Measurements from ENCODE around the gene FOXA3. TPM values are rescaled to one million over a fixed set of nuclear protein-coding genes. Genes with fewer than 3 reads are reported as not detected.

FOXA3 gene
- total RNA-seq, 2 experiments from 2014 or later = not detected

GRCh38 chr19:45824041-45824471 lies 40.1 kb upstream of the FOXA3 start:
- Mint-ChIP-seq H3K4me3 (no peak overlapping the region), H3K27me3 (no peaks in the 10 kb centered on the region), H3K36me3 (ENCODE audit: low read depth) (peaks cover 51% of the 10 kb centered on the region), H3K27ac (no peak overlapping the region), H3K9me3 (no peaks in the 10 kb centered on the region), H3K4me1 (ENCODE audit: low read depth) (no peaks in the 10 kb centered on the region)
- Histone ChIP-seq H3K4me1 (ENCODE audit: insufficient read depth, low read length) (no peaks in the 10 kb centered on the region), H3K27ac (ENCODE audit: low read depth in 1 of 2, low read length in 2 of 2) (no peak overlapping the region), H3K27me3 (ENCODE audit: control insufficient read depth in 1 of 2, insufficient read depth in 2 of 2, low read length in 2 of 2) (no peaks in the 10 kb centered on the region), H3K36me3 (ENCODE audit: insufficient read depth, low read length) (peaks cover 68% of the 10 kb centered on the region), H3K4me3 (ENCODE audit: low read length) (no peak overlapping the region), H3K9me3 (ENCODE audit: control insufficient read depth in 1 of 2, insufficient read depth in 1 of 2, low read length in 2 of 2) (no peaks in the 10 kb centered on the region)
- ChIA-PET CTCF (interaction anchor here (0.6 kb wide), 1 partner anchor 43 kb away, joined by 3 read pairs; no protein-coding TSS in a partner anchor), POLR2A (interaction anchor here (1.3 kb wide), 1 partner anchor 39 kb away, joined by 5 read pairs; no protein-coding TSS in a partner anchor)
- intact Hi-C loops (cut with DNase I, micrococcal nuclease) = no loop called here
- TF ChIP-seq CTCF (IDR thresholded peaks at IDR 0.05) = no peak
- DNase-seq (no peak), ATAC-seq (ENCODE audit: poor library complexity) (no peak)

- no peak overlapping the region for H3K4me3 ChIP-seq (ENCODE audit: low read length)
- intact Hi-C loops (cut with DNase I, micrococcal nuclease) = no loop called here
These were observed 39.4 kb upstream of the FOXA3 start for GRCh38 chr19:45824531-45825262.

GRCh38 chr19:45825263-45825605 lies 38.9 kb upstream of the FOXA3 start:
- H3K4me1 Mint-ChIP-seq (ENCODE audit: low read depth) = no peaks in the 10 kb centered on the region
- H3K27me3 ChIP-seq (ENCODE audit: control insufficient read depth in 1 of 2, insufficient read depth in 2 of 2, low read length in 2 of 2) = no peaks in the 10 kb centered on the region
- no peak overlapping the region for H3K4me3 ChIP-seq (ENCODE audit: low read length)
- H3K4me1 ChIP-seq (ENCODE audit: insufficient read depth, low read length) = no peaks in the 10 kb centered on the region
- H3K27ac ChIP-seq (ENCODE audit: low read depth in 1 of 2, low read length in 2 of 2) = no peak overlapping the region
- ChIA-PET CTCF (no interaction called here), POLR2A (no interaction called here)
- no peak overlapping the region for H3K27ac Mint-ChIP-seq
- H3K4me3 Mint-ChIP-seq = no peak overlapping the region
- peaks cover 60% of the 10 kb centered on the region for H3K36me3 Mint-ChIP-seq (ENCODE audit: low read depth)
- no peak for DNase-seq
- H3K36me3 ChIP-seq (ENCODE audit: insufficient read depth, low read length) = peaks cover 79% of the 10 kb centered on the region
- no peak for ATAC-seq (ENCODE audit: poor library complexity)
- no peaks in the 10 kb centered on the region for H3K9me3 Mint-ChIP-seq
- no peaks in the 10 kb centered on the region for H3K9me3 ChIP-seq (ENCODE audit: control insufficient read depth in 1 of 2, insufficient read depth in 1 of 2, low read length in 2 of 2)
- H3K27me3 Mint-ChIP-seq = no peaks in the 10 kb centered on the region
- no peak for TF ChIP-seq CTCF (IDR thresholded peaks at IDR 0.05)
- intact Hi-C loops (cut with DNase I, micrococcal nuclease) = no loop called here

More at GRCh38 chr19:45824531-45825262, 39.4 kb upstream of the FOXA3 start:
- ATAC-seq (ENCODE audit: poor library complexity) = no peak
- no peaks in the 10 kb centered on the region for H3K4me1 Mint-ChIP-seq (ENCODE audit: low read depth)
- no peaks in the 10 kb centered on the region for H3K9me3 Mint-ChIP-seq
- TF ChIP-seq CTCF (IDR thresholded peaks at IDR 0.05) = no peak
- H3K36me3 ChIP-seq (ENCODE audit: insufficient read depth, low read length) = peaks cover 74% of the 10 kb centered on the region
- H3K27me3 Mint-ChIP-seq = no peaks in the 10 kb centered on the region
- no peak for DNase-seq
- CTCF ChIA-PET = interaction anchor here (0.6 kb wide), 1 partner anchor 43 kb away, joined by 3 read pairs; no protein-coding TSS in a partner anchor
- H3K4me3 Mint-ChIP-seq = no peak overlapping the region
- H3K4me1 ChIP-seq (ENCODE audit: insufficient read depth, low read length) = no peaks in the 10 kb centered on the region
- POLR2A ChIA-PET = interaction anchor here (1.3 kb wide), 1 partner anchor 39 kb away, joined by 5 read pairs; no protein-coding TSS in a partner anchor
- H3K36me3 Mint-ChIP-seq (ENCODE audit: low read depth) = peaks cover 57% of the 10 kb centered on the region
- H3K27ac ChIP-seq (ENCODE audit: low read depth in 1 of 2, low read length in 2 of 2) = no peak overlapping the region
- no peak overlapping the region for H3K27ac Mint-ChIP-seq
- no peaks in the 10 kb centered on the region for H3K9me3 ChIP-seq (ENCODE audit: control insufficient read depth in 1 of 2, insufficient read depth in 1 of 2, low read length in 2 of 2)
- no peaks in the 10 kb centered on the region for H3K27me3 ChIP-seq (ENCODE audit: control insufficient read depth in 1 of 2, insufficient read depth in 2 of 2, low read length in 2 of 2)
